ENCODE results near the gene AIF1L. TPM values are rescaled to one million over a fixed set of nuclear protein-coding genes. Genes with fewer than 3 reads are reported as not detected.

Gene AIF1L
- total RNA-seq, 2 experiments from 2014 or later = not detected

DNA sequence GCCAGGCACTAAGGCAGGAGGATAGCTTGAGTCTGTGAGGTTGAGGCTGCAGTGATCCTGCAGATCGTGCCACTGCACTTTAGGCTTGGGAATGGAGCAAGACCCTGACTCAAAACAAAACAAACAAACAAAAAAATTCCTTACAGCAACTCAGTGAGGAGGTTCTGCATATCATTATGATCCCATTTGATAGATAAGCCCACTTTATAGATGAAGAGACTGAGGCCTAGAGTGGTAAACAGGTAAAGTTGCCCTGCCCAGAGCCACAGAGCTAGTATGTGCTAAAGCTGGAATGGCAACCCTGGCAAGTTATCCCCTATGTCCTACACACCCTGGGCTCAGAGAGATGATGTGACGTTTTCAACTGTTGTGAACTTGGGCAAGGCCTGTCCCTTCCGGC is 7.2 kb downstream of the AIF1L start:
- H3K9me2 ChIP-seq (ENCODE audit: insufficient read depth, low read length) = no peaks in the 10 kb centered on the region
- intact Hi-C loops (cut with micrococcal nuclease; ENCODE audit: unreplicated experiment) = no loop called here
- H4K20me1 ChIP-seq (ENCODE audit: insufficient read depth, low read length) = no peaks in the 10 kb centered on the region
- H3K4me2 ChIP-seq (ENCODE audit: low read length) = no peak overlapping the region
- H3K36me3 ChIP-seq (ENCODE audit: insufficient read depth, low read length) = no peaks in the 10 kb centered on the region
- no peaks in the 10 kb centered on the region for H3K9me3 ChIP-seq (ENCODE audit: low read length)
- no peak overlapping the region for H2AFZ ChIP-seq (ENCODE audit: low read length)
- no peak for DNase-seq (ENCODE audit: low spot score)
- POLR2A ChIA-PET = interaction anchor here (0.6 to 2.5 kb wide), 2 partner anchors 21 to 1311 kb away, joined by 5 to 9 read pairs; partner anchors contain the start of gene NUP214
- no peaks in the 10 kb centered on the region for H3K4me1 ChIP-seq (ENCODE audit: insufficient read depth, low read length, poor library complexity, severe bottlenecking)
- no peaks in the 10 kb centered on the region for H3K79me2 ChIP-seq (ENCODE audit: insufficient read depth, low read depth, low read length)
- no peak for TF ChIP-seq EZH2phosphoT487 (IDR thresholded peaks at IDR 0.05; ENCODE audit: borderline replicate concordance, low read depth, low read length)
- TF ChIP-seq, protein P1, sequence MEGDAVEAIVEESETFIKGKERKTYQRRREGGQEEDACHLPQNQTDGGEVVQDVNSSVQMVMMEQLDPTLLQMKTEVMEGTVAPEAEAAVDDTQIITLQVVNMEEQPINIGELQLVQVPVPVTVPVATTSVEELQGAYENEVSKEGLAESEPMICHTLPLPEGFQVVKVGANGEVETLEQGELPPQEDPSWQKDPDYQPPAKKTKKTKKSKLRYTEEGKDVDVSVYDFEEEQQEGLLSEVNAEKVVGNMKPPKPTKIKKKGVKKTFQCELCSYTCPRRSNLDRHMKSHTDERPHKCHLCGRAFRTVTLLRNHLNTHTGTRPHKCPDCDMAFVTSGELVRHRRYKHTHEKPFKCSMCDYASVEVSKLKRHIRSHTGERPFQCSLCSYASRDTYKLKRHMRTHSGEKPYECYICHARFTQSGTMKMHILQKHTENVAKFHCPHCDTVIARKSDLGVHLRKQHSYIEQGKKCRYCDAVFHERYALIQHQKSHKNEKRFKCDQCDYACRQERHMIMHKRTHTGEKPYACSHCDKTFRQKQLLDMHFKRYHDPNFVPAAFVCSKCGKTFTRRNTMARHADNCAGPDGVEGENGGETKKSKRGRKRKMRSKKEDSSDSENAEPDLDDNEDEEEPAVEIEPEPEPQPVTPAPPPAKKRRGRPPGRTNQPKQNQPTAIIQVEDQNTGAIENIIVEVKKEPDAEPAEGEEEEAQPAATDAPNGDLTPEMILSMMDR (conservative IDR thresholded peaks at IDR 0.05; ENCODE audit: low read length) = no peak
- CTCF ChIA-PET (ENCODE audit: unreplicated experiment) = no interaction called here
- H3K27ac ChIP-seq (ENCODE audit: low read depth, low read length, poor library complexity, severe bottlenecking) = no peak overlapping the region
- H3K4me3 ChIP-seq (ENCODE audit: low read depth, low read length, poor library complexity, severe bottlenecking) = no peak overlapping the region
- no TSS peak for BruUV-seq (replicated peaks)

DNA sequence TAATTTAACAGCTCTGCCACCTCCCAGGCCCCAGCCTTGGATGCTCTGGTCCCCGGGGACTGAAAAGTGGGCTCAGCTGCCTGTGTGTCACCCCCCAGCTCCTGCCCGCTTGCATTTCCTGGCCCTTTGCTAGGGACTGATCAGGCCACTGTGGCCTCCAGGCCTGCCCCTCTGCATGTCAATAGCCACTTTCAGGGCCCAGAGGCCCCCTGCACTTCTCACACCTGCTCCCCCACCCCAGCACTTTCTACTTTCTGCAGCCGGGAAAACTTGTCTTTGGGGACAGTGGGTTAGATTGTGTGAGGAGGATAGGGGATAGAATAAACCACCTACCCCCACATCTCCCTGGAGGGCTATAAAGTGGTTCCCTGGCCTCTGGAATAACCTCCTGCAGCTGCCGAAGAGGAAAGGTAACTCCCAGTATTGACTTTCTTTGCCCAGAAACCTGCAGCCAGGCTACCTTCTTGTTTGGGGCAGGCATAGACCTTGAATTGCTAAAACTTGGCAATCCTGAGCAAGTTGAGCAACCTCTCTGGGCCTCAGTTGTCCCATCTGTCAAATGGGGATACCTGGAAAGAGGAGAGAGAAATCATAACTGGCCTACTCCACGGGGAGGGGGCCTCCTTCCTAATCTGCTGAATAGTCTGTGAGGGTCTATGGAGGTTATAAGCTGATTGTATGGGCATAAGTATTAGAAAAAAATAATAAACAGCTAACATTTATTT is 7.8 kb downstream of the AIF1L start:
- no peak for TF ChIP-seq EZH2phosphoT487 (IDR thresholded peaks at IDR 0.05; ENCODE audit: borderline replicate concordance, low read depth, low read length)
- TF ChIP-seq, protein P1 (conservative IDR thresholded peaks at IDR 0.05; ENCODE audit: low read length) = no peak
- no peak overlapping the region for H3K4me3 ChIP-seq (ENCODE audit: low read depth, low read length, poor library complexity, severe bottlenecking)
- no peaks in the 10 kb centered on the region for H3K9me2 ChIP-seq (ENCODE audit: insufficient read depth, low read length)

DNA sequence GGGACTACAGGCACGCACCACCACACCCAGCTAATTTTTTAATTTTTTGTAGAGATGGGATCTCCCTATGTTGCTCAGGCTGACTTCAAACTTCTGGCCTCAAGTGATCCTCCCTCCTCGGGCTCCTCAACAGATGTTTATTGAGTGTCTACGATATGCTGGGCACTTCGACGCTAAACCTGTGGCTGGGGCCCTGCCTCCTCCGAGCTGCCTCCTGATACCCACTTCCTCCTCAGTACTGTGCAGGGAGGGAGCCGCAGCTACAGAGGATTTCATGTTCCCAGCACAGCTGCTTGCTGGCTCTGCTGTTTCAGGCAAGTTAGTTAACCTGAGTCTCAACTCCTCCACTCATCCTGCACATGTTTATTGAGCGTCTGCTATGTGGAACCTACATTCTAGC is 9.6 kb downstream of the AIF1L start:
- H3K4me3 ChIP-seq (ENCODE audit: low read depth, low read length, poor library complexity, severe bottlenecking) = no peak overlapping the region
- H3K4me1 ChIP-seq (ENCODE audit: insufficient read depth, low read length, poor library complexity, severe bottlenecking) = no peaks in the 10 kb centered on the region
- H4K20me1 ChIP-seq (ENCODE audit: insufficient read depth, low read length) = no peaks in the 10 kb centered on the region
- no TSS peak for BruUV-seq (replicated peaks)
- POLR2A ChIA-PET = interaction anchor here (0.6 kb wide), 1 partner anchor 1478 kb away, joined by 3 read pairs; no protein-coding TSS in a partner anchor
- TF ChIP-seq, protein P1 (conservative IDR thresholded peaks at IDR 0.05; ENCODE audit: low read length) = no peak
- no peak for TF ChIP-seq EZH2phosphoT487 (IDR thresholded peaks at IDR 0.05; ENCODE audit: borderline replicate concordance, low read depth, low read length)
- CTCF ChIA-PET (ENCODE audit: unreplicated experiment) = no interaction called here
- H3K9me2 ChIP-seq (ENCODE audit: insufficient read depth, low read length) = no peaks in the 10 kb centered on the region
- no peak overlapping the region for H2AFZ ChIP-seq (ENCODE audit: low read length)
- intact Hi-C loops (cut with micrococcal nuclease; ENCODE audit: unreplicated experiment) = no loop called here
- H3K79me2 ChIP-seq (ENCODE audit: insufficient read depth, low read depth, low read length) = no peaks in the 10 kb centered on the region
- DNase-seq (ENCODE audit: low spot score) = no peak
- H3K4me2 ChIP-seq (ENCODE audit: low read length) = no peak overlapping the region
- H3K27ac ChIP-seq (ENCODE audit: low read depth, low read length, poor library complexity, severe bottlenecking) = no peak overlapping the region
- no peaks in the 10 kb centered on the region for H3K36me3 ChIP-seq (ENCODE audit: insufficient read depth, low read length)
- H3K9me3 ChIP-seq (ENCODE audit: low read length) = no peaks in the 10 kb centered on the region

More for the DNA sequence above, 7.8 kb downstream of the AIF1L start:
- ChIA-PET POLR2A (interaction anchor here (0.6 to 2.5 kb wide), 2 partner anchors 21 to 1310 kb away, joined by 5 to 9 read pairs; partner anchors contain the start of gene NUP214), CTCF (ENCODE audit: unreplicated experiment) (no interaction called here)
- no TSS peak for BruUV-seq (replicated peaks)
- no peaks in the 10 kb centered on the region for H4K20me1 ChIP-seq (ENCODE audit: insufficient read depth, low read length)
- H3K79me2 ChIP-seq (ENCODE audit: insufficient read depth, low read depth, low read length) = no peaks in the 10 kb centered on the region
- DNase-seq (ENCODE audit: low spot score) = no peak
- H3K4me1 ChIP-seq (ENCODE audit: insufficient read depth, low read length, poor library complexity, severe bottlenecking) = no peaks in the 10 kb centered on the region
- intact Hi-C loops (cut with micrococcal nuclease; ENCODE audit: unreplicated experiment) = no loop called here
- H2AFZ ChIP-seq (ENCODE audit: low read length) = no peak overlapping the region
- H3K27ac ChIP-seq (ENCODE audit: low read depth, low read length, poor library complexity, severe bottlenecking) = no peak overlapping the region
- no peak overlapping the region for H3K4me2 ChIP-seq (ENCODE audit: low read length)
- H3K36me3 ChIP-seq (ENCODE audit: insufficient read depth, low read length) = no peaks in the 10 kb centered on the region
- H3K9me3 ChIP-seq (ENCODE audit: low read length) = no peaks in the 10 kb centered on the region

Data from OCI-LY7 (cell line).